ENCODE measurements around the gene TNFRSF9.

DNA sequence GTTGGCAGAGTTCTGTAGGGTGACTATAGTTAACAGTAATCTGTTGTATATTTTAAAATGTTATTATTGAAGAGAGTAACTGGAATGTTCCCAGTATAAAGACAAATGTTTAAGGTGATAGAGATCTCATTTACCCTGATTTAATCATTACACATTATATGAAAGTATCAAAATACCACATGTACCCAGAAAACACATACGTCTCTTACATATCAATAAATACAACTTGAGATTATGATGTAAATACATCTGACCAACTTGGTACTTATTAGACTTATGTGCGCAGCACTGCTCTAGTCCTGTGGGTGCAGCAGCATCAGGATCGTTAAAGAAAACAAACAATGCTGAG lies 20.2 kb upstream of the TNFRSF9 start:
- no peak for TF ChIP-seq MXD4 (CRISPR knock-in tag; IDR thresholded peaks at IDR 0.05; ENCODE audit: borderline replicate concordance)
- TF ChIP-seq, protein P1, sequence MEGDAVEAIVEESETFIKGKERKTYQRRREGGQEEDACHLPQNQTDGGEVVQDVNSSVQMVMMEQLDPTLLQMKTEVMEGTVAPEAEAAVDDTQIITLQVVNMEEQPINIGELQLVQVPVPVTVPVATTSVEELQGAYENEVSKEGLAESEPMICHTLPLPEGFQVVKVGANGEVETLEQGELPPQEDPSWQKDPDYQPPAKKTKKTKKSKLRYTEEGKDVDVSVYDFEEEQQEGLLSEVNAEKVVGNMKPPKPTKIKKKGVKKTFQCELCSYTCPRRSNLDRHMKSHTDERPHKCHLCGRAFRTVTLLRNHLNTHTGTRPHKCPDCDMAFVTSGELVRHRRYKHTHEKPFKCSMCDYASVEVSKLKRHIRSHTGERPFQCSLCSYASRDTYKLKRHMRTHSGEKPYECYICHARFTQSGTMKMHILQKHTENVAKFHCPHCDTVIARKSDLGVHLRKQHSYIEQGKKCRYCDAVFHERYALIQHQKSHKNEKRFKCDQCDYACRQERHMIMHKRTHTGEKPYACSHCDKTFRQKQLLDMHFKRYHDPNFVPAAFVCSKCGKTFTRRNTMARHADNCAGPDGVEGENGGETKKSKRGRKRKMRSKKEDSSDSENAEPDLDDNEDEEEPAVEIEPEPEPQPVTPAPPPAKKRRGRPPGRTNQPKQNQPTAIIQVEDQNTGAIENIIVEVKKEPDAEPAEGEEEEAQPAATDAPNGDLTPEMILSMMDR (IDR thresholded peaks at IDR 0.05) = no peak
- TF ChIP-seq, protein P2, sequence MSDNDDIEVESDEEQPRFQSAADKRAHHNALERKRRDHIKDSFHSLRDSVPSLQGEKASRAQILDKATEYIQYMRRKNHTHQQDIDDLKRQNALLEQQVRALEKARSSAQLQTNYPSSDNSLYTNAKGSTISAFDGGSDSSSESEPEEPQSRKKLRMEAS (CRISPR knock-in tag; IDR thresholded peaks at IDR 0.05) = no peak
